PC-9 (cell line): ENCODE results near the gene CDC73.

Experiments
- CTCF ChIP-seq: fragments of 200-600 bp; sonication (generic); conservative IDR thresholded peaks from 2 replicates; pipeline ENCODE4 v1.6.1; 2017; ENCODE audit warnings: mixed run types, antibody characterized with exemption, mild to moderate bottlenecking, moderate library complexity
- EZH2 ChIP-seq: fragments of 200-600 bp; sonication (generic); IDR thresholded peaks from 2 replicates; pipeline ENCODE4 v1.8.0; 2017; ENCODE audit warnings: antibody characterized with exemption, low read depth

- TF ChIP-seq CTCF, result no peak
- TF ChIP-seq EZH2, result no peak
These were observed 55.0 kb downstream of the CDC73 start for GRCh38 chr1:193176788-193177187.
